MM.1S (cell line): ENCODE data around the gene TEX50.
"Not testable (repeated sequence)": the region's sequence is repeated elsewhere in the genome, so short reads cannot be mapped to it uniquely, and the experiment has no call there.

Experiments
- DNase-seq: peaks from one replicate; pipeline ENCODE4 v3.0.0-alpha.2; 2015
- H2AFZ ChIP-seq: fragments of 300-600 bp; sonication (generic); 2 replicates; pipeline ENCODE4 v1.6.0; 2016; ENCODE audit warnings: antibody characterized with exemption, low read length
- H3F3A ChIP-seq: fragments of 300-600 bp; sonication (generic); 2 replicates; pipeline ENCODE4 v1.6.1; 2016; ENCODE audit warnings: mild to moderate bottlenecking, antibody characterized with exemption, low read length, moderate library complexity, mixed read lengths; ENCODE audit not compliant: insufficient read depth
- H3K27ac ChIP-seq: fragments of 300-600 bp; sonication (generic); 2 replicates; pipeline ENCODE4 v1.5.1; 2016; ENCODE audit warnings: mild to moderate bottlenecking, low read length
- H3K27me3 ChIP-seq: fragments of 300-600 bp; sonication (generic); replicated peaks from 2 replicates; pipeline ENCODE4 v1.6.0; 2016; ENCODE audit warnings: low read length; ENCODE audit not compliant: insufficient read depth
- H3K36me3 ChIP-seq: fragments of 300-600 bp; sonication (generic); replicated peaks from 2 replicates; pipeline ENCODE4 v1.6.1; 2016; ENCODE audit warnings: mild to moderate bottlenecking, low read length, mixed read lengths; ENCODE audit not compliant: insufficient read depth
- H3K4me1 ChIP-seq: fragments of 300-600 bp; sonication (generic); 2 replicates; pipeline ENCODE4 v1.6.1; 2016; ENCODE audit warnings: low read length, mixed read lengths
- H3K4me2 ChIP-seq: fragments of 300-600 bp; sonication (generic); 2 replicates; pipeline ENCODE4 v1.6.0; 2016; ENCODE audit warnings: low read depth, low read length
- H3K4me3 ChIP-seq: fragments of 300-600 bp; sonication (generic); 2 replicates; pipeline ENCODE4 v1.5.1; 2016; ENCODE audit warnings: low read length, mixed read lengths
- H3K79me2 ChIP-seq: fragments of 300-600 bp; sonication (generic); 2 replicates; pipeline ENCODE4 v1.6.1; 2016; ENCODE audit warnings: mixed run types, low read length, mixed read lengths
- H3K9ac ChIP-seq: fragments of 300-600 bp; sonication (generic); 2 replicates; pipeline ENCODE4 v1.6.1; 2016; ENCODE audit warnings: low read length, mixed read lengths
- H3K9me2 ChIP-seq: fragments of 300-600 bp; sonication (generic); replicated peaks from 2 replicates; pipeline ENCODE4 v1.6.1; 2016; ENCODE audit warnings: mild to moderate bottlenecking, low read length, mixed read lengths; ENCODE audit not compliant: insufficient read depth
- H3K9me3 ChIP-seq: fragments of 300-600 bp; sonication (generic); replicated peaks from 2 replicates; pipeline ENCODE4 v1.6.1; 2016; ENCODE audit warnings: mild to moderate bottlenecking, low read length, mixed read lengths; ENCODE audit not compliant: insufficient read depth
- H4K20me1 ChIP-seq: fragments of 300-600 bp; sonication (generic); 2 replicates; pipeline ENCODE4 v1.6.1; 2016; ENCODE audit warnings: mild to moderate bottlenecking, low read length, moderate library complexity, mixed read lengths; ENCODE audit not compliant: insufficient read depth
- CTCF ChIP-seq: fragments of 300-600 bp; sonication (generic); IDR thresholded peaks from 2 replicates; pipeline ENCODE4 v1.5.1; 2016; ENCODE audit warnings: antibody characterized with exemption, low read length, mixed read lengths
- EZH2 ChIP-seq: fragments of 300-600 bp; sonication (generic); optimal IDR thresholded peaks from 2 replicates; pipeline ENCODE3; 2017; ENCODE audit warnings: low read depth, mild to moderate bottlenecking, antibody characterized with exemption, low read length, mixed read lengths
- EZH2phosphoT487 ChIP-seq: fragments of 300-600 bp; sonication (generic); IDR thresholded peaks from 2 replicates; pipeline ENCODE4 v1.6.1; 2018; ENCODE audit warnings: antibody characterized with exemption, low read length

TEX50 gene

GRCh38 chr1:173669491-173669941, 34.4 kb downstream of the TEX50 start, which contains the start of gene ANKRD45:
ANKRD45 (minus strand) TSS chr1:173669851; CDS start chr1:173659418, 10,433 bp downstream.
- Histone ChIP-seq H4K20me1 (no peaks in the 10 kb centered on the region), H3K9ac (no peak within 1 kb of the TSS), H3K9me2 (no peaks in the 10 kb centered on the region), H3K9me3 (no peaks in the 10 kb centered on the region), H3K79me2 (no peaks in the 10 kb centered on the region), H3K4me2 (no peak within 1 kb of the TSS), H3K4me1 (no peaks in the 10 kb centered on the region), H3K4me3 (no peak within 1 kb of the TSS), H3F3A (no peaks in the 10 kb centered on the region), H3K27ac (no peak within 1 kb of the TSS), H2AFZ (no peak within 1 kb of the TSS), H3K36me3 (no peaks in the 10 kb centered on the region), H3K27me3 (no peaks in the 10 kb centered on the region)
- DNase-seq: no peak
- TF ChIP-seq EZH2: no peak
- no peak for TF ChIP-seq CTCF
- no peak for TF ChIP-seq EZH2phosphoT487

- H3K4me2 ChIP-seq, H3K9me3 ChIP-seq, H3F3A ChIP-seq, H3K36me3 ChIP-seq, H3K9me2 ChIP-seq, H3K9ac ChIP-seq, H3K4me1 ChIP-seq, H3K4me3 ChIP-seq, H3K27ac ChIP-seq, H4K20me1 ChIP-seq, DNase-seq, H3K27me3 ChIP-seq, H2AFZ ChIP-seq, H3K79me2 ChIP-seq: not testable (repeated sequence)
These were observed 39.4 kb downstream of the TEX50 start for GRCh38 chr1:173674496-173674895.

- H3K27me3 ChIP-seq, H3K79me2 ChIP-seq, DNase-seq, H4K20me1 ChIP-seq, H3K36me3 ChIP-seq, H3K4me3 ChIP-seq, H3K4me2 ChIP-seq, H2AFZ ChIP-seq, H3K9ac ChIP-seq, H3K9me3 ChIP-seq, H3K9me2 ChIP-seq, H3K27ac ChIP-seq, H3F3A ChIP-seq: not testable (repeated sequence)
- H3K4me1 ChIP-seq: peaks cover 13% of the 10 kb centered on the region
These were observed 45.0 kb downstream of the TEX50 start for GRCh38 chr1:173680152-173680551.

GRCh38 chr1:173682184-173682583, 47.0 kb downstream of the TEX50 start:
- H3K9ac ChIP-seq: no peak overlapping the region
- no peaks in the 10 kb centered on the region for H3K36me3 ChIP-seq
- H3K4me3 ChIP-seq: no peak overlapping the region
- DNase-seq: no peak
- H3K4me1 ChIP-seq: peaks cover 13% of the 10 kb centered on the region
- no peaks in the 10 kb centered on the region for H4K20me1 ChIP-seq
- H3K27ac ChIP-seq: no peak overlapping the region
- peak overlapping the region; percentile 26; the same call in 1 of the 2 replicates for H3K4me2 ChIP-seq
- no peaks in the 10 kb centered on the region for H3F3A ChIP-seq
- TF ChIP-seq CTCF (no peak), EZH2 (no peak), EZH2phosphoT487 (no peak)
- H3K9me2 ChIP-seq: no peaks in the 10 kb centered on the region
- no peaks in the 10 kb centered on the region for H3K9me3 ChIP-seq
- no peaks in the 10 kb centered on the region for H3K27me3 ChIP-seq
- 0 out of 2 replicates have a peak overlapping the region, but pooled peaks have one; percentile 13 for H2AFZ ChIP-seq
- no peaks in the 10 kb centered on the region for H3K79me2 ChIP-seq

- H3K27ac ChIP-seq, H3K9me2 ChIP-seq, H3K79me2 ChIP-seq, H3K9me3 ChIP-seq, H3F3A ChIP-seq, H3K4me3 ChIP-seq, H4K20me1 ChIP-seq, H2AFZ ChIP-seq, H3K27me3 ChIP-seq, DNase-seq, H3K9ac ChIP-seq, H3K36me3 ChIP-seq: not testable (repeated sequence)
- H3K4me1 ChIP-seq: peaks cover 13% of the 10 kb centered on the region
- H3K4me2 ChIP-seq: peak overlapping the region; percentile 26; the same call in 1 of the 2 replicates
These were observed 48.7 kb downstream of the TEX50 start for GRCh38 chr1:173683838-173684237.

- H3K9me3 ChIP-seq, H2AFZ ChIP-seq: not testable (repeated sequence)
These were observed 50.0 kb downstream of the TEX50 start for GRCh38 chr1:173685121-173685520.

More at GRCh38 chr1:173685121-173685520, 50.0 kb downstream of the TEX50 start:
- not testable (repeated sequence) for DNase-seq, H4K20me1 ChIP-seq, H3K9me2 ChIP-seq, H3K4me2 ChIP-seq, H3F3A ChIP-seq, H3K9ac ChIP-seq, H3K79me2 ChIP-seq, H3K4me3 ChIP-seq, H3K36me3 ChIP-seq, H3K27me3 ChIP-seq, H3K27ac ChIP-seq
- H3K4me1 ChIP-seq: peaks cover 13% of the 10 kb centered on the region
